H54 (cell line): Measurements from ENCODE around the gene PPP3CB.

ENCODE experiments used
- DNase-seq: peaks from one replicate; pipeline ENCODE4 v3.0.0; 2011; ENCODE audit warnings: low spot score, mixed read lengths; ENCODE audit not compliant: insufficient read length
- FAIRE-seq: peaks from 3 replicates; lab custom pipeline; 2011; peaks lifted over from hg19 to GRCh38; lab: Jason Lieb, UNC
- POLR2A ChIP-seq: IDR thresholded peaks from 2 replicates; pipeline ENCODE4 v1.6.1; 2011; ENCODE audit warnings: low read depth, mild to moderate bottlenecking, low read length

Gene PPP3CB

DNA sequence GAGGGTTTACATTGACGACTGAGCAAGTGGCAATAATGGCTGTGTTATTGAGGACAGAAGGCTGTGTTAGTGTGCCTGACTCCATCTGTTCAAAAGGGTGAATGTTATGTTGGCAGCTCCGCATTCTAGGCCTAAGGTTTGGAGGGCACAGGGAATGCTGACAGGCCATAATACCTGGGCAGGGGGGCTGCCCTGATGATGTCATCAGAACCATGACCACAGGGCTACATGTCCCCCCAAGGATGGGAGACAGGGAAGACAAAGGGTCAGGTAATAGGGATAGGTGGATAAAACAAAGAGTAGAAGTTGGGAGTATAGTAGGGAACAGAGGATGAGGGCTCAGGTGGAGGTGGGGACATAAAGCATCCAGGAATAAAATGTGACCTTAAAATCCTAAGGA is 1.8 kb upstream of the PPP3CB start:
- no peak for TF ChIP-seq POLR2A
- FAIRE-seq (no peak), DNase-seq (no peak)

DNA sequence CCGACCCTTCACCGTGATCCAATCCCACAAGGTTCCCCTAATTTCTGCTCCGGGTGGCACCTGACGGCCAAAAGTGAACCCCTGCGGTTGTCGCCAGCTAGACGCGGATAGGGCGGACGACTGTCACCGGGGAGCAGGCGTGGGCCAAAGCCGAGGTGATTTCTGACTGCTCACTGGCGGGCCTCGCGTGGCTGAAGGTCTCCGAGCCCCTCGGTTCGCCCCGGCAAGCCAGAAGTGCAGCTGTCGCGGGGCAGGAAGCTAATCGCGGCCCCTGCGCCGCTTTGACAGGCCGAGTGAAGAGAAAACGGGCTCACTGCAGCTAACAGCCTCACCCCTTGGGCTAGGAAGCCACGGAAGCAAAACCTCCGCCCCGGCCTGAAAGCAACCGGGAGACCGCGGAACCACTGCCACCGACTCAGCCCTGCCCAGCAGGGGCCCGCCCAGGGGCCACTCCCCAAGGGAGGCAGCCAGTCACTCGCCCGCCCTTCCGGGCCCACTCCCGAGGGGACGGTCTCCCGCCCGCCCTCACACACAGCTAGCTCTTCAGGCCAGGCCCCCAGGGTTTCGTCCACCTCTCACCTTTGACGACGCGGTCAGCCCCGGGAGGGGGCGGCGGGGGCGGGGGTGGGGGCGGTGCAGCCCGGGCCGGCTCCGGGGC is 469 bp downstream of the PPP3CB start:
- FAIRE-seq (peak; percentile 75), DNase-seq (peak; percentile 95)
- peak; percentile 82 for TF ChIP-seq POLR2A

DNA sequence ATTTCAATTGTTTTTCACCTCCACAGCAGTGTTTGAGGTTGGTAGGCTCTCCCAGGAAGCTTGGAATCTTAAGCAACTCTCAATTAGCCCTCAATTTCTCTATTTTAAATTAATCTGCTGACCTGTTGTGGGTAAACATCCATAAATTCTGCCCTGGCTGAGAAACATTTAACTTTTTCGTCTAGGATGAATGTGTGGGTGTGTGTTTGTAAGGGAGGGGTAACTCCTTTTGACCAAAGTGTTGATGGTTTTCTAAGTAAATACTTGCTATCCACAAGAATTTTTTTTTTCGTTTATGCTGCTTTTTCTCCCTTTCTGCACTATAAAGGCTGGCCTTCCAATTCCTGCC is 973 bp downstream of the PPP3CB start:
- FAIRE-seq (no peak), DNase-seq (no peak)
- no peak for TF ChIP-seq POLR2A

DNA sequence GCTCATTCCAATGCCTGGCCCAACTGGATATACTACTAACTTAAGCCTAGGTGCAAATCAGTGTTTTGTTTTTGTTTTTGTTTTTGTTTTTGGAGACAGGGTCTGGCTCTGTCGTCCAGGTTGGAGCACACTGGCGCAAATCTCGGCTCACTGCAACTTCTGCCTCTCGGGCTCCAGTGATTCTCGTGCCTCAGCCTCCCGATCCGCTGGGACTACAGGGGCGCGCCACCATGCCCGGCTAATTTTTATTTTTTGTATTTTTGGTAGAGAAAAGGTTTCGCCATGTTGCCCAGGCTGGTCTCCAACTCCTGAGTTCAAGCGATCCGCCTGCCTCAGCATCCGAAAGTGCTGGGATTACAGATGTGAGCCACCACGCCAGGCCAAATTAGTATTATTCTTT is 1.6 kb downstream of the PPP3CB start:
- FAIRE-seq (no peak), DNase-seq (no peak)
- TF ChIP-seq POLR2A: no peak

DNA sequence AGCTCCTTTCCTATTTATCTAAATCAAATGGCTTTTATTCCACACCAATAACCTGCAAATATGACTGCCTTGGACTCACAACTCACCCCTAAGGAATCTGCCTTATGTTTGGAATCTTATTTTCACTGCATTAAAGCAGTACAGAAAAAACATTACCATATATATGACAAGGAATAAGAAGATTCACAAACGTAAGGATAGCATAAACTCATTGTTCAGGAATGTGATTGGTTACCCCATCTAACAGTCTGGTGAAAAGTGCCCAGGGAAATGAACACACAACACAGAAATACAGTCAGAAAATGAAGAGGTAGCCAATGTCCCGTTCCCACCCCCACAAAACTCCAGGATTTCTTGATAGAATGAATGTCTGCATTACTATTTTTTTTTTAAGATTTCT is 2.0 kb downstream of the PPP3CB start:
- DNase-seq: peak; percentile 61
- peak; percentile 93 for FAIRE-seq
- TF ChIP-seq POLR2A: no peak

DNA sequence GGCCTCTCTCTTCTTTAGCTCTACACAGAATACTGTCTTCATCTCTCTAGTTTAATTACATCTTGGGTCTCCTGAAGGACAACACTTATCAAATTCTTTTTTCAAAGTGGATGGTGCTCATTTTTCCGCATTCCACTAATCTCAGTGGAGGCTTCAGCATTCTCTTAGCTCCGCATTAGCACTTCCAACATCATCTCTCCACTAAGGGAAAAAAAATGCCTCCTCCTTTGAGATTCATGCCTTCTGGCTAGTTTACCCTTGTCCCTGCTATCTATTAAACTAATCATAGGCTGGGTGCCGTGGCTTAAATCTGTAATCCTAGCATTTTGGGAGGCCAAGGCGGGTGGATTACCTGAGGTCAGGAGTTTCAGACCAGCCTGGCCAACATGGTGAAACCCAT is 9.2 kb downstream of the PPP3CB start:
- TF ChIP-seq POLR2A: no peak
- FAIRE-seq (no peak), DNase-seq (no peak)

DNA sequence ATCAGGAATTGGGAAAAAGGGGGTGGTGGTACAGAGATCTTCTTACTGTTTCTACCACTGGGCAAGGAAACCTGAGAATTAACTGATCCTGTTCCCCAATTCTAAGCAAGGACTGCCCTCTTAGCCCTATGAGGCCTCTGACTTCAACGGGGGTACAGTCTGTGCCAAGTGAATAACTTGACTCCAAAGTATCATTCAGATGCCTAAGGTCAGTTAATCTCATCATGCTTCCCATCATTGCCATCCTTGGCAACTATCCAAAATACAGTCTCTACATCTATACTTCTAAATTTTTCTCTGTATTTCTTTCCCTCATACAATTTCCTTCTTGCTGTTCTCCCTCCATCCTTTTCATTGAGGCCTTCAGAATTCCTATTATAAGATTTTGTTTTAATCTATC is 10.5 kb downstream of the PPP3CB start:
- DNase-seq (no peak), FAIRE-seq (peak; percentile 33)
- TF ChIP-seq POLR2A: no peak

DNA sequence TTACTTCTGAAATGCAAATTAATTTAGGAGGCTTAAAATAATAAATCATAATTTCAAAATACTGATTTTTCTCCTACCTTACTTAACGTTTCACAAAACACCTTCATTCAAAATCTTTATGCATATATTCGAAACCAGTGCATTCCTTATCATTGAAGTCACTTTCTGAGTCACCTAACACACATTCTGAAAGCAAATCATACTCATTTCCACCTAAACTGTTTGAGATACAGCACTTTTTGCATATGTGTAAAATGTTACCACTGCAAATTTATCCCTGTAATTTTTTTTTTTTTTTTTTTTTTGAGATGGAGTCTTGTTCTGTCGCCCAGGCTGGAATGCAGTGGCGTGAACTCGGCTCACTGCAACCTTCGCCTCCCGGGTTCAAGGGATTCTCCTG is 15.7 kb downstream of the PPP3CB start:
- DNase-seq (peak; percentile 51), FAIRE-seq (peak; percentile 99)

DNA sequence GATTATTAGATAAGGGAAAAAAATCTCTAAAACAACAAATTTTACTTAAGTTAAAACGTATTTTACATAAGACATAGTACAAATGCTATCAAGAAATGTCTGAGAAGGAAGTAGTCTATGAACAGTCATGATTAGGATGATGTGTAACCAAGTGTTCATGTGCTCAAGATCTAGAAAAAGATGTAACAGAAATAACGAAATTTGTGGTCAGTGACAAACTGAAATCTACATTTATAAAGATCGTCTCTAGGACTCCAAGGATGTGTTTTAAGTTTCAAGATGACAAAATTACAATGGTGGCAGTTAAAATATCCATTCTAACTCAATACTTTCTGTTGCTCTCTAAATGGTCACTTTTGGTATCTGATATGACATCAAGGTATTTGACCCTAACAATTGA is 17.2 kb downstream of the PPP3CB start:
- FAIRE-seq (peak; percentile 93), DNase-seq (no peak)
- TF ChIP-seq POLR2A: no peak

More for the DNA sequence above, 15.7 kb downstream of the PPP3CB start:
- TF ChIP-seq POLR2A: no peak

DNA sequence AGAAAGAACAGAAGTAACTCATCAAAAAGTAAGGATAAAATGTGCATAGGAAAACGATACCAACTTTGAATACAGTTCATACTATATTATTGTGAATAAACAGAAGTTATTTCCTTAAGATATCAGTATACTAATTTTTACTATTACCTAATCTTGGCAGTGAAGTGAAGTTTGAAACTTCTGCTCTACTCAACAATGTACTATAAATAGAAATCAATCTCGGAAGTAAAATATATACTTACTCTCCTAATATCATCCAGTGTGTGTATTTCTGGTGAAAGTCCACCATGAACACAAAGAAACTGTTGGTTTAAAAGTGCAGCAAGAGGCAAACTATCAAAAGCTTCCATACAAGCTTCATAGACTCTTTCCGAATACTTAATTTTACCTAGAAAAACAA is 24.6 kb downstream of the PPP3CB start:
- FAIRE-seq (peak; percentile 74), DNase-seq (no peak)
- no peak for TF ChIP-seq POLR2A

DNA sequence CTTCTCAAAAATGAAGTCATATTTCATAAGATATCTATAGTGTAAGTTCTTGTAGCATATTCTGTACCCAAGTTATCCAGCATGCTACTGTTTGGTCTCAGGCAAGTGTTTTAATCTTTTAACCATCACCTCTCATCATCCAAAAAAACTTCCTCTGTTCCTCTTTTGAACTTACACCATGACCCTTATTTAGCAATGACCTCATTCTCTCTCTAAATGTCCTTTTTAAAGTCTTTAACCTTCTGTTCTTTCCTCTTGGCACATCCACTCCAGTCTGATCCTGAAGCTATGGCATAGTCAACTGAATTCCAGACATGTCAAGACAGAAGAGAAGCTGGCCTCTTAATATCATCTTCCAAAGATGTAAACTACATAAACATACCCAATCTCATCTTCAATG is 26.2 kb downstream of the PPP3CB start:
- DNase-seq (no peak), FAIRE-seq (peak; percentile 41)
- TF ChIP-seq POLR2A: no peak

DNA sequence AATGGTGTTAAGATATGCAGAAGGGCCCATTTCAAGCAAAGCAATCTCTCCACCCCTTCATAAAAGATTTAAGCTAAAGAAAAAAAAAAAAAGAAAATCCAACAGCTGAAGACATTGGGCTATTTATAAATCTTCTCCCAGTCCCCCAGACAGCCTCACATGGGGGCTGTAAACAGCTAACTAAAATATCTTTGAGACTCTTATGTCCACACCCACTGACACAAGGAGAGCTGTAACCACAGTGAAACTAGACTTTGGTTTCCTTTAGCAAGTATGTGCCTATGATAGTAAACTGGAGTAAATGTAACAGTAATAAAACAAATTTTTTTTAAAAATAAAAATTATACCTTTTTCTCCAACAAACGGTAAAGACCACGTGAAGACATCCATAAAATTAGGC is 28.6 kb downstream of the PPP3CB start:
- no peak for FAIRE-seq
- TF ChIP-seq POLR2A: no peak
- no peak for DNase-seq

DNA sequence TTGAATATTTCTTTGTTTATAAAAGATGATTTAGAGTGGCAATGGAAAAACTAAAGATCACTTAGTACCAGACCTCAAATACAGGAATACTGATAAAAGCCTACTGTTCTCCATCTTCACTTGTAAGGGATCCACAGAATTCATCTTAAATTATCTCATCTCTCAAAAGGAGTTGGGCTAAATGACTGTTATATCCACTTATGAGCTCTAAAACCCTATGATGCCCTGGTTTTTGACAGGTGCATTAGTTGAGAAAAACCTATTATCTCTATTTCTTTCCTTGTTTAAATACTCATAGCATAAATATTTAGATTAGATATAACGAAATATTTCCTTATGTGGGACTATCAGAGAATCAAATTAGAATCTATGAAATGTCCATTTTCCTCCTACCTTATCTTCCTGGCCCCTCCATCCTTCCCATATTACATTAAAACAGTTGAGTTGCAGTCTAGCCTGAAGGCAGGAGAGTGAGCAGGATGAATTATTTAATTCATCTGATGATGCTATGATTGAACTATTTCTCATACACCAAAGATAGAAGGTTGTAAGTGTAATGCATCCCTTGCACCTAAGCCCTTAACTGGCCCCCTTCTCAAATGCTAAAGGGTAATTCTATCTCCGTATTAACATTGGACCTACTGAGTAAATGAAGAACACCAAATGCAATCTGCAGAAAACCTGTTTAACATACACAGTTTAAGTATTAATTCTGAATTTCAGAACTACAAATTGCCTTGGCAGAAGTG is 29.7 kb downstream of the PPP3CB start:
- no peak for TF ChIP-seq POLR2A
- FAIRE-seq: peak; percentile 73
- no peak for DNase-seq

DNA sequence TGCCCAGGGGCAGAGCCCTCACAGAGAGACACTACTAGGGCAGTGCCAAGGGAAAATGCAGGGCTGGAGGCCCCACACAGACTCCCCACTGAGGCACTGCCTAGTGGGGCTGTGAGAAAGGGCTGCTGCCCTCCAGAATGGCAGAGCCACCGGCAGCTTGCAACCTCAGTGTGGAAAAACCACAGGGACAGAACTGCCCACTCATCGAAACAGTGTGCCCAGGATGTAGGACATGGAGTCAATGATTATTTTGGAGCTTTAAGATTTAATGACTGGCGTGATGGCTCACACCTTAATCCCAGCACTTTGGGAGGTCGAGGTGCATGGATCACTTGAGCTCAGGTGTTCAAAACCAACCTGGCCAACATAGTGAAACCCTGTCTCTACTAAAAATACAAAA is 34.9 kb downstream of the PPP3CB start:
- FAIRE-seq (no peak), DNase-seq (no peak)
- TF ChIP-seq POLR2A: no peak
